GM11168 (cell line): ENCODE data around the gene COG2.
"Not testable (repeated sequence)": the region's sequence is repeated elsewhere in the genome, so short reads cannot be mapped to it uniquely, and the experiment has no call there.

Experiments
- in situ Hi-C: fragments of 300-500 bp; cut with MboI; formaldehyde crosslinking; loops from one replicate; pipeline ENCODE4 v1.12.0; 2022; ENCODE audit warnings: low sequenced_read_pairs; ENCODE audit not compliant: unreplicated experiment

The COG2 gene

DNA sequence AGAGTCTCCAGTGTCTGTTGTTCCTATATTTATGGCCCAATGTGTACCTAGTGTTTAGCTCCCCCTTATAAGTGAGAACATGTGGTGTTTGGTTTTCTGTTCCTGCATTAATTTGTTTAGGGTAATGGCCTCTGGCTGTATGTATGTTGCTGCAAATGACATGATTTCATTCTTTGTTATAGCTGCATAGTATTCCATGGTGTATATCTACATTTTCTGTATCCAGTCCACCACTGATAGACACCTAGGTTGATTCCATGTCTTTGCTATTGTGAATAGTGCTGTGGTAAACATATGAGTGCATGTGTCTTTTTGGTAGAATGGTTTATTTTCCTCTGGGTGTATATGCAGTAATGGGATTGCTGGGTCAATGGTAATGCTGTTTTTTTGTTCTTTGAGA is 56.7 kb downstream of the COG2 start:
- in situ Hi-C loops, result not testable (repeated sequence)

DNA sequence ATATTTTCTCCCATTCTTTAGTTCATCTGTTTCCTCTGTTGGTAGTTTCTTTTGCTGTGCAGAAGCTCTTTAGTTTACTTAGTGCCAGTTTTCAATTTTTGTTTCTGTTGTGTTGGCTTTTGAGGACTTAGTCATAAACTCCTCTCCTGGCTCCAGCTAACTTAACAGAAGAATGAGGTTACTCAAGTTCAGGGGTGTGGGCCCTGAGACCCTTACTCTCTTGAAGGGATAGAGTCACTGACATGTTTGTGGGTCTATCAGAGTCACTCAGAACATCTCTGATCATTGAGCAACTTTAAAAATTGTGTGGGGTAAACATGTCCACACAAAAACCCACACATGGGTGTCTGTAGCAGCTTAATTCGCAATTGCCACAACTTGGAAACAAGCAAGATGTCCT is 57.4 kb downstream of the COG2 start:
- in situ Hi-C loops, result no loop called here

DNA sequence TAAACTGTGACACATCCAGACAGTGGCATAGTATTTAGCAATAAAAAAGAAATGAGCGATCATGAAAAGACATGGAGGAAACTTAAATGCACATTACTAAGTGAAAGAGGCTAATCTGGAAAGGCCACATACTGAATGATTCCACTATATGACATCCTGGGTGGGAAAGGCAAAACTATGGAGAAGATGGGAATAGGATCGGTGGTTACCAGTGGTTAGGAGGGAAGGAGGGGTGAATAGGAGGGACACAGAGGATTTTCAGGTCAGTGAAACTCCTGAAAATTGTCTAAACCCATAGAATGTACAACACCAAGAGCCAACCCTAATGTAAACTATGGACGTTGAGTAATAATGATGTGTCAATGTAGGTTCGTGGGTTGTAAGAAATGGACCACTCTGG is 57.9 kb downstream of the COG2 start:
- in situ Hi-C loops, result no loop called here

- in situ Hi-C loops, result no loop called here
Observed at GRCh38 chr1:230701434-230701833, 59.2 kb downstream of the COG2 start.

GRCh38 chr1:230701895-230702768 is 59.9 kb downstream of the COG2 start:
- in situ Hi-C loops, result no loop called here

DNA sequence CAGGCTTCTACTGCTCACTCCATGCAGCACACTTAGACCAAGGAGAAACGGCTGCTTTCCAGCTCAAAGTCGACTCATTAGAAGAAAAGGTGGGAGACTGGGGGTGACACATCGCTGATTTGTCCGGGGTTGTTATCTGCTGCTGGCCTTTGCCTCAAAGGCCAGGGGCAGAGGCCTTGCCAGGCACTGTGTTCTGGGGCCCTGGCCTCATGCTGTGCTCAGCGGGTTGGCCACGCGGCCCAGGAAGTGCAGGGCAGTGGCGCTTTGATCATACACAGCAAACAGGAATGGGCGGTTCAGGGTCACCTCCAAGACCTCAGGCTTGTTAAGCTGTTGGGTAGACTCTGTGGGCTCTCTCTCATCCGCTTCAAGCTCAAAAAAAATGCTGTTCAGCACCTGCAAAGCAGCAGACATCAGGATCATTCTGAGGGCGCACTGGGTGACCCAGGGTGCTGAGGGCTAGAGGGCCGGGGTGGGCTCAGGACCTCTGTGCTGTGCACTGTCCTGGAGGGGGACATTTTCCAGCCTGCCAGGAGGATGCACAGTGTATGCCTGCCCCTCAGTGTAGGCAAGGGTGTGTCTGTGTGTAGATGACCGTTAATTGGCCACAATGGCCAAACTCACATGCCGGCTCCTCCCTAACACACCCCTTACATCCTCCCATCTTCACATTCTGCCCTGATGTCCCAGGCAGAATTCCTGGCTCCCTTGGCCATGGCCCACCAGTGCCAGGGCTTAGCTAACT is 60.8 kb downstream of the COG2 start:
- in situ Hi-C loops, result no loop called here

GRCh38 chr1:230703679-230704385 is 61.6 kb downstream of the COG2 start:
- in situ Hi-C loops, result no loop called here

- in situ Hi-C loops, result no loop called here
Observed at GRCh38 chr1:230704830-230705229, 62.5 kb downstream of the COG2 start.

GRCh38 chr1:230705289-230706019 is 63.2 kb downstream of the COG2 start:
- in situ Hi-C loops, result no loop called here

DNA sequence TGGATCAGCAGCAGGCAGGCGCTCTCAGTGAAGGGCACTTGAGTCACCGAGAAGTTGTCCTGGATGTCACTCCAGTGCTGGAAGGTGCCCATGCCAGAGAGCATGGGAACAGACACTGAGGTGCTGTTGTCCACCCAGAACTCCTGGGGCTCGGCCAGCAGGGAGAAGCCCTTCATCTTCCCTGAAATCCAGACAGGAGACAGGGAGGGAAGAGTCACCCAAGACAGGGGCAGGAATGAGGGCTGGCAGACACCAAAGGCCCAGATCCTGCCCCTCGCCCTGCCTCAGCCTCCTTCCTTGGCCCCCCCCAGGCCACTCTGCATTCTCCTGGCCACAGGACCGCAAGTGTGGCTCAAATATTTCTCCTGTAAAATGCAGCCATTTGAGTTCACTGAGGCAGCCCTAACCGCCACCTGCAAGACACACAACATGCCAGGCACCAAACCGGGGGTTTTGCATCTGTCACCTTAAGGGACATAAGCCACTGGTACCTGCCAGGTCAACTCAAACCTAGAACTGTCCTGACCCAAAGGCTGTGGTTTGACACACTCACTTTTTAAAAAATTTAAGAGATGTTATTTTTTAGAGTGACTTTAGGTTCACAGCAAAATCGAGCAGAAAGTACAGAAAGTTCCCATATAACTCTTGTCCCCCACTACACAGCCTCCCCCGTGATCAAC is 63.9 kb downstream of the COG2 start:
- in situ Hi-C loops, result no loop called here

DNA sequence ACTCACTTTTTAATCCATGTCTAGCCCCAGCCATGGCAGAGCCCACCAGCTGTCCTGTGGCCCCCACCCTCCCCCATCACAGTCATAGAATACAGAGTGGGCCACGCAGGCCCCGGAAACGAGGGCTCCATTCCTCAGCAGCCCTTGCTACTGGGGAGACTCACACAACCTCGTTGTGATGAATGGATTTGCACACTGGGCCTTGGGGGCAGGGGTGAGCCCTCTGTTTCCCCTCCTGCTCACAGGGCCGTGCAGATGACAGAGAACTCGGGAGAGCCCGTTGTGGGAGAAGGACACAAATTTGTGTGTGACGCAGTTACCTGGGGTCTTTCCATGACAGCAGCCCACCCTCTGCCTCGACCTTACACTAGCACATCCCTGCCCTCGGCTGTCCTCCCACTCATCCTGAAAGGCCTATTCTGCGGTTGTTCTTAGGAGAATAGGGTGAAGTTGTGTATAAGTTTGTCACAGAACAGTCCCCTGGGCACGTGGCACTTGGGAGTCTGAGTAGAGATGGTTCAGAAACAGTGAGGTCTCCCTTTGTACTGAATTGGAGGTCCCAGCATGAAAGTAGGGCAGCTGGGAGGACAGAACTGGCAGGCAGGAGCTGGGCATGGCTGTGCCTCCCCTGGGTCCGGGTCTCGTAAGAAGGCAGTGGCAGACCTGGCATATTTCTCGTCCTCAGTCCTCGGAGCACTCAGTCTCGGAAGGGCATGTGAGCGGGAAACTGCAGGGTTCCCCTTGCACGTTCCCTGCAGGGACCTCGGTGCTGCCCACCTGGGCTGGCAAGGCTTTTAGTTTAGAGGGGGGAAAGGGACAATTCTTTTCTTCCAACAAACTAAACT is 64.8 kb downstream of the COG2 start:
- in situ Hi-C loops, result no loop called here

DNA sequence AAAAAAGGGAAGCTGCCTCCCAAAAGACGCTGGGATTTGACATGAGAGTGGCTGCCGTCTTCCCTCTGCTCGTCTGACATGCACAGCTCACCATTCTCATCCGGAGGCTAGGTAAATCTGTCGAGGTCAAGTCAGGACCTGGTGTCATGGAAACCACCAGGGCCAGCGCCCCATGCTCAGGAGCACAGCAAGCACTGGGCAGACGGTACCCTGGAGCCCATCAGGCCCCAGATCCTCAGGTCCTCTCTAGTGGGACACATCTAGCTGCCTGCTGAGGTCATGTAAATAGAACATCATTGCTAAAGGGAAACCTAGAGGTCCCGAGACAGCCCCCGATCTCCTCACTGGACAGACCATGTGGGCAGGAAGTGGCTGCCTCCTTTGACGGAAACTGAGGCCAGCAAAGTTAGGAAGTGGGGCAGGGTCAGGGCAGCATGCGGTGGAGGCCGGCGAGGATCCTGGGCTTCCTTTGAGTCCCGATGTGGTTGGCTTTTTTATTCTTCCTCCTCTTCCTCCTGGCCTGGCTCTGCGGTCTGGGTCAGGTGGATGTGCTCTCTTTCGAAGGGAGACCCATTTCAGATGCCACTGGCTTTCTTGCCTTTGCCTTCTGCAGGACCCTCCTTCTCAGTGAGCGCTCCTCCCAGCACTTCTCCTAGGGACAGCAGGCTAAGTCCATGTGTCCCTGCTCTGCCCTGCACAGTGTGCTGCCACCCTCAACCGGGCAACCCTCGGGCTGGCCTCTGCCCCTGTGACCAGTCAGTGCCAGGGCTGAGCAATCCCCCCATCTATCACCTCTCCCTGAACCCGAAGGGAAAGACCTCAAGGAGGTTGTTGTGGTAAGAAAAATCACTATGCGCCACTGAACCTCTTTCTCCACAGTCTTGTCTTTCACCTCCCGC is 65.7 kb downstream of the COG2 start:
- in situ Hi-C loops, result no loop called here

DNA sequence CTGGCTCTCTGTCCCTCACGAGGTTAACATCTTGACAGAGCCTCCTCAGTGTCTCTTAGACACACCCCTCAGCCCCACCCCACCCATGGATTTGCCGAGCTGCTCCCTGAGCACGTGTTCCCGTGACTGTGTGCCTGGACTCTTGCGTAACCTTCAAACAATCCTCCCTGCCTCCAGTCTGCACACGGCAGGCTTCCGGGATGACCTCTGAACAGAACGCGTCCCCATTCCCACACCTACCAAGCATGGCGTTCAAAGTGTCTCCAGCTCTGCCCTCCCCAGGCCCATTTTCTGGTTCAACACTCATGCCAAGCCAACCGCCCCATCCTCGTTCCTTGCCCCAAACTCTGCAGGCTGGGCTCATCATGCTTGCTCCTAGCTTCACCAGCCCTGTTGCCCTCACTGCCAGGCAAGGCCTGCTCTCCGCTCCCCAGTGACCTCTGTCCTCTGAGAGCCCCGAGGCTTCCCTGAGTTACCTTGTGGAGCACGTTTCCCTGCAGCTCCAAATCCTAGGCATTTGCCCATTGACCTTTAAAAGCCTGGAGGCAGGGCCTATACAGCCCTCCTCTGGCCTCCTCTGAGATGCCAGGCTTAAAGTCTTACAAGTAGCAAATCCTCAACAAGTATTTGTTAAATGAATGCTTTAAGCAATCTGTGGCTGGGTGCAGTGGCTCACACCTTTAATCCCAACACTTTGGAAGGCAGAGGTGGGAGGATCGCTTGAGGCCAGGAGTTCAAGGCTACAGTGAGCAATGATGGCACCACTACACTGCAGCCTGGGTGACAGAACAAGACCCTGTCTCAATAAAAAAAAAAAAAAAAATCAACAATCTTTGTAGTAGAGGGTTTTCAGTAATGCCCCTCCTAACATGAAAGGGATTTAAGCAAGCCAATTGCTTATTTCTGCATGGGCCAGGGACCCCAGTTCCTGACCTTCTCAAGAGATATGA is 66.6 kb downstream of the COG2 start:
- in situ Hi-C loops, result no loop called here

- in situ Hi-C loops, result no loop called here
Observed at GRCh38 chr1:230709619-230710542, 67.6 kb downstream of the COG2 start.

DNA sequence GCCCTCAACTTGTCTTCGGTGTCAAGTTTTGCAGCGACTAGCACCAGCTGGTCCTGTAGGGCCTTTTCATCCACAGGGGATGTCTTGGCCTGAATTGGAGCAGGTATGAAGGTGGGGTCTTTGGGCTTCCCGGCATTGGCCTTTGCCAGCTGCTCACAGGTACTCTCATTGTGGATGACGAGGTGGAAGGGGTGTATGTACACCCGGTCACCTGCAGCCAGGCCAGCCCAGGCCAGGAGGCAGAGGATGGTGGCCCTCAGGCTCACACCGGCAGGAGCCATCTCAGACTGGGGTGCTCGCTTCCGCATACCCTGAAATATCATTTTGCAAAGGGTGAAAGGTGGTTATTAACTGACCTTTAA is 68.2 kb downstream of the COG2 start:
- in situ Hi-C loops, result no loop called here

GRCh38 chr1:230711245-230711644 is 69.0 kb downstream of the COG2 start:
- in situ Hi-C loops, result no loop called here
